SH-SY5Y (cell line): ENCODE data around the gene FGF19.

Experiments
- GATA2 ChIP-seq: IDR thresholded peaks from 2 replicates; pipeline ENCODE4 v1.6.1; 2011; ENCODE audit warnings: mild to moderate bottlenecking, low read depth, low read length
- GATA3 ChIP-seq: IDR thresholded peaks from 2 replicates; pipeline ENCODE4 v1.6.1; 2011; ENCODE audit warnings: low read depth, mild to moderate bottlenecking, low read length, moderate library complexity

Gene FGF19

GRCh38 chr11:69674886-69675714, 28.7 kb downstream of the FGF19 start, which contains the start of gene LTO1:
TSS of gene LTO1 (minus strand) at chr11:69675353. CDS start at chr11:69675239, 114 bp downstream.
- no peak for TF ChIP-seq GATA3

GRCh38 chr11:69674267-69674885, 29.4 kb downstream of the FGF19 start:
- TF ChIP-seq GATA2 (no peak), GATA3 (no peak)

GRCh38 chr11:69671734-69672465, 31.9 kb downstream of the FGF19 start:
- TF ChIP-seq GATA3 (no peak), GATA2 (no peak)

- TF ChIP-seq GATA2 (no peak), GATA3 (no peak)
Observed at GRCh38 chr11:69670158-69670845, 33.5 kb downstream of the FGF19 start.

GRCh38 chr11:69669486-69669885, 34.3 kb downstream of the FGF19 start:
- TF ChIP-seq GATA2: no peak
- no peak for TF ChIP-seq GATA3

- no peak for TF ChIP-seq GATA2
- TF ChIP-seq GATA3: no peak
Observed at GRCh38 chr11:69667619-69668604, 35.9 kb downstream of the FGF19 start.

GRCh38 chr11:69666752-69667536, 36.9 kb downstream of the FGF19 start:
- no peak for TF ChIP-seq GATA3
- no peak for TF ChIP-seq GATA2

- no peak for TF ChIP-seq GATA3
- no peak for TF ChIP-seq GATA2
Observed at GRCh38 chr11:69666261-69666660, 37.6 kb downstream of the FGF19 start.

- TF ChIP-seq GATA3 (no peak), GATA2 (no peak)
Observed at GRCh38 chr11:69665669-69666068, 38.2 kb downstream of the FGF19 start.

GRCh38 chr11:69664901-69665300, 38.9 kb downstream of the FGF19 start:
- TF ChIP-seq GATA2 (no peak), GATA3 (no peak)

- TF ChIP-seq GATA2: no peak
- no peak for TF ChIP-seq GATA3
Observed at GRCh38 chr11:69664103-69664775, 39.6 kb downstream of the FGF19 start.

GRCh38 chr11:69663326-69663725, 40.5 kb downstream of the FGF19 start:
- TF ChIP-seq GATA2 (no peak), GATA3 (no peak)

- TF ChIP-seq GATA2 (no peak), GATA3 (no peak)
Observed at GRCh38 chr11:69662806-69663205, 41.0 kb downstream of the FGF19 start.
